Kidney (tissue), 14 donors: Measurements from ENCODE around the gene OGFR. TPM values are rescaled to one million over a fixed set of nuclear protein-coding genes. Genes with fewer than 3 reads are reported as not detected.

Experiments
- DNase-seq, 5 donors: peaks; one replicate each; pipeline ENCODE4 v3.0.0-alpha.2; 2013 to 2020
- FAIRE-seq: peaks from 2 replicates; lab custom pipeline; 2012; peaks lifted over from hg19 to GRCh38; lab: Jason Lieb, UNC
- H3K27ac ChIP-seq, 2 donors: one replicate each; pipeline ENCODE4 v1.7.0; 2013; ENCODE audit warnings: low read depth in 2 of 2, low read length in 2 of 2, inconsistent platforms in 1 of 2
- H3K27me3 ChIP-seq: one replicate; pipeline ENCODE4 v1.7.1; 2013; ENCODE audit warnings: low read length, inconsistent platforms; ENCODE audit not compliant: control insufficient read depth, insufficient read depth
- H3K36me3 ChIP-seq, 3 donors: one replicate each; pipeline versions ENCODE4 v1.7.0 to v1.7.1; 2013; ENCODE audit warnings: low read length in 3 of 3, control low read depth in 1 of 3, inconsistent platforms in 1 of 3; ENCODE audit not compliant: insufficient read depth in 3 of 3, control insufficient read depth in 2 of 3
- H3K4me1 ChIP-seq, 3 donors: one replicate each; pipeline versions ENCODE4 v1.7.0 to v1.7.1; 2013; ENCODE audit warnings: low read length in 3 of 3, inconsistent platforms in 1 of 3, low read depth in 1 of 3; ENCODE audit not compliant: control insufficient read depth in 2 of 3, insufficient read depth in 2 of 3
- H3K4me3 ChIP-seq, 3 donors: one replicate each; pipeline versions ENCODE4 v1.7.0 to v1.8.1; 2013; ENCODE audit warnings: low read length in 3 of 3, control low read depth in 1 of 3, inconsistent platforms in 1 of 3
- H3K9ac ChIP-seq, 3 donors: one replicate each; pipeline versions ENCODE4 v1.7.0 to v1.7.1; 2013; ENCODE audit warnings: low read length in 3 of 3, control low read depth in 1 of 3, inconsistent platforms in 1 of 3
- H3K9me3 ChIP-seq, 3 donors: one replicate each; pipeline versions ENCODE4 v1.7.0 to v1.7.1; 2013; ENCODE audit warnings: low read length in 3 of 3, control low read depth in 1 of 3, inconsistent platforms in 1 of 3; ENCODE audit not compliant: control insufficient read depth in 2 of 3, insufficient read depth in 1 of 3
- intact Hi-C: fragments of 100-400 bp; cut with DNase I; formaldehyde crosslinking; loops from one replicate; pipeline ENCODE4 v1.11.1; 2022
- polyA plus RNA-seq: library from polyadenylated mRNA; stranded (reverse); fragments of 350-450 nt; fragmentation: Illumina TruSeq; extraction: RNeasy Lipid Tissue Mini Kit (QIAGEN cat#74804); gene quantifications from one replicate; pipeline ENCODE4 v1.2.3, GENCODE V29; 2014; ENCODE audit warnings: low read depth, low replicate concordance; ENCODE audit not compliant: insufficient read depth
- total RNA-seq: library from RNA; stranded (reverse); fragmentation: NEBNext Ultra II Directional; extraction: Animal tissue kit (Norgen Biotek cat#: 25700); gene quantifications from one replicate; pipeline ENCODE4 v1.2.1, GENCODE V29; 2021
- TF ChIP-seq, protein P1 (sequence below): IDR thresholded peaks from 3 replicates; pipeline ENCODE4 v1.5.1; 2012; ENCODE audit warnings: mild to moderate bottlenecking, moderate library complexity, borderline replicate concordance; ENCODE audit not compliant: insufficient read depth; ENCODE audit errors: extremely low read depth
- donor health status: control.
- donor health status: control.
- donor health status: control.
- donor health status: control.
- donor health status: control.
- donor health status: DM: yes; HTN: yes; CAD: no.
- donor health status: Normal renal cell carcinoma (clear cell type).

The OGFR gene
- total and polyA plus RNA-seq, 2 donors from 2014 or later = 33.7 to 46.8 TPM

DNA sequence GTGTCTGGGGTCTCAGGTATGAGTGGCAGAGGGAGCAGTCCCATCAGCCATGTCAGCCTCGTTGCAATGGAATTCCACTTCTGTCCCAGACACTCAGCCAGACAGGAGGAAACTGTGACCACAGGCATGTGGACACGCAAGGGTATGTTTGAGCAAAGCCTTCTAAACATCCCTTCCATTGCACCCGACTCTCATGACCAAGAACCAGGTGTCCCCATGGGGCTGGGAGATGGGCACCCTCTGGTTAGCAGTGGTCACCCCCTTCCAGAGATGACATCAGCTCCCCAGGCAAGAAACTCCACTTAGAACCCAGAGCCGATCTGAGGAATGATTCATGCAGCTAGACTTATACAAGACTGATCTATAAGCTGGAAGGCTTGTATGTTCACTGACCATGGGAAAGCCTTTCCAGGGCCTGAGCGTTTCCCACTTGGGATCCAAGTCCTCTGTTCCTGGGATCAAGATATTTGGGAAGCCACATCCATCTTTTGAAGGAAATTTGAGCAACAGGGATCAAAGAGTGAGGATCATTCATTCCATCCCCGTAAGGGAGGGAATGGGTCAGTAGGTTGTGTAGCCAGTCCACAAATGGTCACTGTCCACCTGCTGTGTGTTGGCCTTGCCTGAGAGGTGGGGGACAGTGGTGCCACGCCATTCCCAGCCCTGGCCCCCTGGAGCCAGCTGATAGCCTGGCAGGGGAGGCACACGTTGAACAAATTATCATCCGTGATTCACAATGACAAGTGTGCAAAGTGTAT is 12.3 kb upstream of the OGFR start:
- Histone ChIP-seq H3K9ac (no peak overlapping the region), H3K36me3 (no peaks in the 10 kb centered on the region), H3K9me3 (no peaks in the 10 kb centered on the region), H3K27ac (no peak overlapping the region), H3K4me3 (no peak overlapping the region), H3K4me1 (peaks cover 0 to 9% (median 8%) of the 10 kb centered on the region in 3 donors), H3K27me3 (no peaks in the 10 kb centered on the region)
- FAIRE-seq (no peak), DNase-seq (no peak)
- TF ChIP-seq, protein P1, sequence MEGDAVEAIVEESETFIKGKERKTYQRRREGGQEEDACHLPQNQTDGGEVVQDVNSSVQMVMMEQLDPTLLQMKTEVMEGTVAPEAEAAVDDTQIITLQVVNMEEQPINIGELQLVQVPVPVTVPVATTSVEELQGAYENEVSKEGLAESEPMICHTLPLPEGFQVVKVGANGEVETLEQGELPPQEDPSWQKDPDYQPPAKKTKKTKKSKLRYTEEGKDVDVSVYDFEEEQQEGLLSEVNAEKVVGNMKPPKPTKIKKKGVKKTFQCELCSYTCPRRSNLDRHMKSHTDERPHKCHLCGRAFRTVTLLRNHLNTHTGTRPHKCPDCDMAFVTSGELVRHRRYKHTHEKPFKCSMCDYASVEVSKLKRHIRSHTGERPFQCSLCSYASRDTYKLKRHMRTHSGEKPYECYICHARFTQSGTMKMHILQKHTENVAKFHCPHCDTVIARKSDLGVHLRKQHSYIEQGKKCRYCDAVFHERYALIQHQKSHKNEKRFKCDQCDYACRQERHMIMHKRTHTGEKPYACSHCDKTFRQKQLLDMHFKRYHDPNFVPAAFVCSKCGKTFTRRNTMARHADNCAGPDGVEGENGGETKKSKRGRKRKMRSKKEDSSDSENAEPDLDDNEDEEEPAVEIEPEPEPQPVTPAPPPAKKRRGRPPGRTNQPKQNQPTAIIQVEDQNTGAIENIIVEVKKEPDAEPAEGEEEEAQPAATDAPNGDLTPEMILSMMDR = no peak
- intact Hi-C loops = no loop called here

- Histone ChIP-seq H3K4me1 (peaks cover 0 to 16% (median 8%) of the 10 kb centered on the region in 3 donors), H3K9ac (no peak overlapping the region), H3K36me3 (no peaks in the 10 kb centered on the region), H3K27ac (peak overlapping the region in 1 of 2 donors; percentile 84), H3K27me3 (no peaks in the 10 kb centered on the region), H3K4me3 (no peak overlapping the region), H3K9me3 (no peaks in the 10 kb centered on the region)
- DNase-seq (peak in 1 of 5 donors; percentile 80), FAIRE-seq (no peak)
- TF ChIP-seq, protein P1 = no peak
- intact Hi-C loops = no loop called here
Measured at GRCh38 chr20:62792940-62793756, 11.5 kb upstream of the OGFR start.

- H3K9me3 ChIP-seq = no peaks in the 10 kb centered on the region
- peak overlapping the region in 2 of 3 donors; percentile 11 to 53 for H3K9ac ChIP-seq
- intact Hi-C loops = no loop called here
- TF ChIP-seq, protein P1 = no peak
- no peaks in the 10 kb centered on the region for H3K27me3 ChIP-seq
- DNase-seq (no peak), FAIRE-seq (no peak)
- peak overlapping the region in 2 of 3 donors; percentile 37 to 53 for H3K4me3 ChIP-seq
- H3K27ac ChIP-seq = peak overlapping the region; percentile 64 to 84
- peaks cover 0 to under 1% (median 0%) of the 10 kb centered on the region in 3 donors for H3K36me3 ChIP-seq
- H3K4me1 ChIP-seq = peaks cover 0 to 16% (median 8%) of the 10 kb centered on the region in 3 donors
Measured at GRCh38 chr20:62793757-62794006, 11.0 kb upstream of the OGFR start.
